Choroid plexus epithelial cell (primary cell): ENCODE data around the gene SLC25A36.

Experiments
- DNase-seq: peaks from one replicate; pipeline ENCODE4 v3.0.0-alpha.2; 2010; ENCODE audit warnings: low read depth
- H3K4me3 ChIP-seq: 2 replicates; pipeline ENCODE4 v1.5.1; 2011; ENCODE audit warnings: low read depth, mild to moderate bottlenecking, control low read depth, low read length, moderate library complexity
- TF ChIP-seq, protein P1 (sequence below): conservative IDR thresholded peaks from 2 replicates; pipeline ENCODE4 v1.5.1; 2011; ENCODE audit warnings: low read depth, mild to moderate bottlenecking, control low read depth, inconsistent platforms, low read length, moderate library complexity

The SLC25A36 gene

GRCh38 chr3:141020143-141020830 is 78.7 kb downstream of the SLC25A36 start:
- H3K4me3 ChIP-seq, result no peak overlapping the region
- DNase-seq, result peak; percentile 2
- TF ChIP-seq, protein P1, sequence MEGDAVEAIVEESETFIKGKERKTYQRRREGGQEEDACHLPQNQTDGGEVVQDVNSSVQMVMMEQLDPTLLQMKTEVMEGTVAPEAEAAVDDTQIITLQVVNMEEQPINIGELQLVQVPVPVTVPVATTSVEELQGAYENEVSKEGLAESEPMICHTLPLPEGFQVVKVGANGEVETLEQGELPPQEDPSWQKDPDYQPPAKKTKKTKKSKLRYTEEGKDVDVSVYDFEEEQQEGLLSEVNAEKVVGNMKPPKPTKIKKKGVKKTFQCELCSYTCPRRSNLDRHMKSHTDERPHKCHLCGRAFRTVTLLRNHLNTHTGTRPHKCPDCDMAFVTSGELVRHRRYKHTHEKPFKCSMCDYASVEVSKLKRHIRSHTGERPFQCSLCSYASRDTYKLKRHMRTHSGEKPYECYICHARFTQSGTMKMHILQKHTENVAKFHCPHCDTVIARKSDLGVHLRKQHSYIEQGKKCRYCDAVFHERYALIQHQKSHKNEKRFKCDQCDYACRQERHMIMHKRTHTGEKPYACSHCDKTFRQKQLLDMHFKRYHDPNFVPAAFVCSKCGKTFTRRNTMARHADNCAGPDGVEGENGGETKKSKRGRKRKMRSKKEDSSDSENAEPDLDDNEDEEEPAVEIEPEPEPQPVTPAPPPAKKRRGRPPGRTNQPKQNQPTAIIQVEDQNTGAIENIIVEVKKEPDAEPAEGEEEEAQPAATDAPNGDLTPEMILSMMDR, result no peak

DNA sequence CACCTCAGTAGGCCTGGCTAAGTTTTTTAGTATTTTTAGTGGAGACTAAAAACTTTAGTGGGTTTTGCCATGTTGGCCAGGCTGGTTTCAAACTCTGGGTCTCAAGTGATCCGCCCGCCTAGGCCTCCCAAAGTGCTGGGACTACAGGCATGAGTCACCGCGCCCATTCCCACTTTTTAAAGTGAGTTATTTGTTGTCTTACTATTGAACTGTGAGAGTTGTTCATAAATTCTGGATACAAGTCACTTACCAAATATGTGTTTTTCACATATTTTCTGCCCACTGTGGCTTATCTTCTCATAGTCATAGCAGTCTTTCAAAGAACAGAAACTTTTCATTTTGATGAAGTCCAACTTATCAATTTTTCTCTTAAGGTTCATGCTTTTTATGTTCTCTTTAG is 79.6 kb downstream of the SLC25A36 start:
- H3K4me3 ChIP-seq, result no peak overlapping the region
- TF ChIP-seq, protein P1, result no peak
- peak; percentile 3 for DNase-seq
